ENCODE data around the gene PRLR.

DNA sequence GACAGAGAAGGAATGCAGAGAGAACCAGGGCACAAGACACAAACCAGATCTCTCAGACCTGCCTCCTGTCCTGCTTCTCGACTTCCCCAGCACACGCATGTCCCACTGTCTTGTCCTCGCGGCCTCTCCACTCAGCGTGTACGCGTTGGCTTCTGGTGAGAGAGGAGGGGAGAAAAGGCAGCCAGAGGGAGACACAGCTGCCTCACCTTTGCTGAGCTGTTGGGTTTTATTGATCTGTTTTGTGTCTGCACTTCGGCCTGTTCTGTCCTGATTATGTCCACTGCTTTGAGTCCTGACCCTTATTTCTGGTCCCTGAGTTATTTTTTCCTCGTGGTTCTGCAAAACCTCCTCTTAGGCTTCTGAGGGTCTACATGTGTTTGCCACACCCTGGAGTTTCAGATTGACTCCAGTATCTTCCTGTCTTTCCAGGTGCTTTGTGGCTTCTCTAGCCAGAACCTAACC lies 95.0 kb downstream of the PRLR start:
- TF ChIP-seq, protein P1, sequence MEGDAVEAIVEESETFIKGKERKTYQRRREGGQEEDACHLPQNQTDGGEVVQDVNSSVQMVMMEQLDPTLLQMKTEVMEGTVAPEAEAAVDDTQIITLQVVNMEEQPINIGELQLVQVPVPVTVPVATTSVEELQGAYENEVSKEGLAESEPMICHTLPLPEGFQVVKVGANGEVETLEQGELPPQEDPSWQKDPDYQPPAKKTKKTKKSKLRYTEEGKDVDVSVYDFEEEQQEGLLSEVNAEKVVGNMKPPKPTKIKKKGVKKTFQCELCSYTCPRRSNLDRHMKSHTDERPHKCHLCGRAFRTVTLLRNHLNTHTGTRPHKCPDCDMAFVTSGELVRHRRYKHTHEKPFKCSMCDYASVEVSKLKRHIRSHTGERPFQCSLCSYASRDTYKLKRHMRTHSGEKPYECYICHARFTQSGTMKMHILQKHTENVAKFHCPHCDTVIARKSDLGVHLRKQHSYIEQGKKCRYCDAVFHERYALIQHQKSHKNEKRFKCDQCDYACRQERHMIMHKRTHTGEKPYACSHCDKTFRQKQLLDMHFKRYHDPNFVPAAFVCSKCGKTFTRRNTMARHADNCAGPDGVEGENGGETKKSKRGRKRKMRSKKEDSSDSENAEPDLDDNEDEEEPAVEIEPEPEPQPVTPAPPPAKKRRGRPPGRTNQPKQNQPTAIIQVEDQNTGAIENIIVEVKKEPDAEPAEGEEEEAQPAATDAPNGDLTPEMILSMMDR (IDR thresholded peaks at IDR 0.05; ENCODE audit: borderline replicate concordance, extremely low read depth, low read length, poor library complexity, severe bottlenecking) = no peak
- no peak for TF ChIP-seq EZH2 (IDR thresholded peaks at IDR 0.05; ENCODE audit: borderline replicate concordance, low read depth, low read length, severe bottlenecking)
